Measurements from ENCODE around the gene OOSP4A.
A peak's percentile ranks its signal among the peaks of the same experiment; 100 is the strongest.
"Not testable (repeated sequence)": the region's sequence is repeated elsewhere in the genome, so short reads cannot be mapped to it uniquely, and the experiment has no call there.

OOSP4A gene

GRCh38 chr11:59981106-59981770 lies 17.4 kb downstream of the OOSP4A start:
- DNase-seq (ENCODE audit: low read depth), result no peak

- DNase-seq (ENCODE audit: low read depth), result not testable (repeated sequence)
These were observed 18.2 kb downstream of the OOSP4A start for GRCh38 chr11:59982037-59982436.

- no peak for DNase-seq (ENCODE audit: low read depth)
These were observed 19.4 kb downstream of the OOSP4A start for GRCh38 chr11:59983212-59983611.

GRCh38 chr11:59984368-59984767 lies 20.5 kb downstream of the OOSP4A start:
- DNase-seq (ENCODE audit: low read depth), result no peak

- DNase-seq (ENCODE audit: low read depth), result no peak
These were observed 26.6 kb downstream of the OOSP4A start for GRCh38 chr11:59990421-59990820.

- no peak for DNase-seq (ENCODE audit: low read depth)
These were observed 28.6 kb downstream of the OOSP4A start for GRCh38 chr11:59992425-59992824.

GRCh38 chr11:59997800-59998199 lies 34.0 kb downstream of the OOSP4A start:
- DNase-seq (ENCODE audit: low read depth), result no peak

GRCh38 chr11:59999691-60000090 lies 35.9 kb downstream of the OOSP4A start:
- DNase-seq (ENCODE audit: low read depth), result no peak

- DNase-seq (ENCODE audit: low read depth), result no peak
These were observed 39.9 kb downstream of the OOSP4A start for GRCh38 chr11:60003729-60004128.

GRCh38 chr11:60005360-60005759 lies 41.5 kb downstream of the OOSP4A start:
- DNase-seq (ENCODE audit: low read depth), result peak; percentile 31

GRCh38 chr11:60016881-60017280 lies 53.0 kb downstream of the OOSP4A start, which contains the start of gene OOSP4B:
TSS of gene OOSP4B (plus strand) at chr11:60017181.
- no peak for DNase-seq (ENCODE audit: low read depth)

- no peak for DNase-seq (ENCODE audit: low read depth)
These were observed 54.2 kb downstream of the OOSP4A start for GRCh38 chr11:60018058-60018457.
